Adrenal gland (tissue), 12 donors: ENCODE data around the gene IER3IP1. TPM values are rescaled to one million over a fixed set of nuclear protein-coding genes. Genes with fewer than 3 reads are reported as not detected.

Experiments
- DNase-seq, 7 donors: peaks; one replicate each; pipeline ENCODE4 v3.0.0-alpha.2; 2019 to 2020
- H3K27ac ChIP-seq, 5 donors: fragments of 200-600 bp; sonication (generic) in 4 of 5; 1 replicate in 3 of 5; 2 replicates in 2 of 5; pipeline versions ENCODE4 v1.5.1 to v1.8.0; 2016 to 2020; ENCODE audit warnings: mild to moderate bottlenecking in 1 of 5
- H3K27me3 ChIP-seq: fragments of 200-600 bp; 2 replicates; pipeline ENCODE4 v1.8.0; 2021
- H3K36me3 ChIP-seq, 2 donors: fragments of 200-600 bp; replicated peaks in 1 of 2; 1 replicate in 1 of 2; 2 replicates in 1 of 2; pipeline versions ENCODE4 v1.5.1 to v1.8.0; 2018 to 2022
- H3K4me1 ChIP-seq, 2 donors: fragments of 200-600 bp; replicated peaks in 1 of 2; 1 replicate in 1 of 2; 2 replicates in 1 of 2; pipeline versions ENCODE4 v1.5.1 to v1.8.0; 2018 to 2021
- H3K4me3 ChIP-seq, 4 donors: fragments of 200-600 bp; sonication (generic) in 3 of 4; one replicate each; pipeline ENCODE4 v1.5.1; 2016 to 2018
- H3K9me3 ChIP-seq, 3 donors: fragments of 200-600 bp; sonication (generic) in 1 of 3; replicated peaks in 1 of 3; 1 replicate in 2 of 3; 2 replicates in 1 of 3; pipeline versions ENCODE4 v1.5.1 to v1.8.0; 2016 to 2021
- CTCF ChIP-seq, 6 experiments: fragments of 450-650 bp in 4 of 6; fragments of 200-600 bp in 2 of 6; sonication (generic) in 1 of 6; IDR thresholded peaks; 1 replicate in 5 of 6; 2 replicates in 1 of 6; pipeline versions ENCODE4 v1.5.1 to v1.8.0; 2016 to 2021; ENCODE audit warnings: antibody characterized with exemption in 6 of 6, mild to moderate bottlenecking in 2 of 6, moderate library complexity in 1 of 6
- POLR2A ChIP-seq, 2 donors: fragments of 450-650 bp; IDR thresholded peaks; one replicate each; pipeline ENCODE4 v1.6.1; 2017; ENCODE audit warnings: antibody characterized with exemption in 2 of 2, mild to moderate bottlenecking in 2 of 2, moderate library complexity in 1 of 2
- WGBS, 4 donors: extraction: QIAGEN DNeasy Blood & Tissue Kit in 2 of 4; methylation state at CpG; one replicate each; pipeline versions ENCODE4 v1.1.5 to v1.1.7; 2013 to 2017; 5-methylcytosine and 5-hydroxymethylcytosine counted together
- intact Hi-C, 2 donors: fragments of 100-400 bp; cut with DNase I; formaldehyde crosslinking; loops; one replicate each; pipeline versions ENCODE4 v1.14.1 to v1.15.0; 2022 to 2023
- polyA plus RNA-seq, 3 donors: library from polyadenylated mRNA; stranded (reverse); fragments of 200-250 nt in 2 of 3; fragments of 350-450 nt in 1 of 3; fragmentation: Illumina TruSeq in 1 of 3; extraction: RNeasy Lipid Tissue Mini Kit (QIAGEN cat#74804) in 1 of 3; gene quantifications; one replicate each; pipeline ENCODE4 v1.2.3, GENCODE V29; 2013 to 2014
- small RNA-seq, 2 donors: library from RNA; depleted of rRNA; stranded (forward); fragments of <200 nt; gene quantifications; one replicate each; pipeline ENCODE3, GENCODE V24; 2016
- total RNA-seq, 9 donors: library from RNA; depleted of rRNA in 4 of 9; stranded (reverse); fragments of >200 nt in 4 of 9; fragments of 120-200 nt in 1 of 9; fragmentation: NEBNext Ultra II Directional in 1 of 9; extraction: Animal tissue kit (Norgen Biotek cat#: 25700) in 1 of 9; gene quantifications; one replicate each; pipeline versions ENCODE4 v1.1.0 to v1.2.4, GENCODE V29; 2013 to 2023
- donor health status: healthy with polysubstance abuse.
- donor health status: Bipolar disorder and iron deficiency.
- donor health status: DM: yes; HTN: yes; CAD: no.
- donor health status: DM: no; HTN: no; CAD: no.
- donor health status: DM: no; HTN: no; CAD: no.
- donor health status: DM: yes; HTN: yes; CAD: no.

The IER3IP1 gene
- total and polyA plus RNA-seq, 12 donors = 5.7 to 34.5 (median 12.9) TPM

GRCh38 chr18:47108998-47109405, 67.2 kb downstream of the IER3IP1 start:
- TF ChIP-seq CTCF (IDR thresholded peaks at IDR 0.05) = no peak
- TF ChIP-seq POLR2A (IDR thresholded peaks at IDR 0.05) = no peak
- Histone ChIP-seq H3K27me3 (no peaks in the 10 kb centered on the region), H3K36me3 (peaks cover 0 to 52% of the 10 kb centered on the region in 2 donors), H3K4me3 (no peak overlapping the region), H3K9me3 (no peaks in the 10 kb centered on the region), H3K4me1 (no peaks in the 10 kb centered on the region), H3K27ac (peak overlapping the region in 1 of 5 donors; percentile 11)
- peak in 1 of 7 donors; percentile 62 for DNase-seq
- intact Hi-C loops = loop anchor here in 1 of 2 donors (10.0 kb wide), 1 partner anchor 96 kb away; no protein-coding TSS in a partner anchor
- WGBS, 4 donors = 79 to 91% (median 87%) methylated on average over 7 of the region's 7 CpGs

GRCh38 chr18:47108373-47108772, 67.8 kb downstream of the IER3IP1 start:
- no peak overlapping the region for H3K4me3 ChIP-seq
- TF ChIP-seq POLR2A (IDR thresholded peaks at IDR 0.05) = no peak
- no peak for TF ChIP-seq CTCF (IDR thresholded peaks at IDR 0.05)
- H3K9me3 ChIP-seq = no peaks in the 10 kb centered on the region
- 83 to 89% (median 86%) methylated on average over 3 of the region's 3 CpGs for WGBS, 4 donors
- H3K4me1 ChIP-seq = no peaks in the 10 kb centered on the region
- no peak for DNase-seq
- intact Hi-C loops = loop anchor here in 1 of 2 donors (10.0 kb wide), 1 partner anchor 96 kb away; no protein-coding TSS in a partner anchor
- H3K27ac ChIP-seq = no peak overlapping the region
- peaks cover 0 to 54% of the 10 kb centered on the region in 2 donors for H3K36me3 ChIP-seq
- no peaks in the 10 kb centered on the region for H3K27me3 ChIP-seq

Small RNA genes within 50 kb of the gene (small RNA-seq; reads per million reads assigned to genes)
- 0 reads per million in 2 donors for gene AC012254.4

Other genes with a start within 250 kb of the IER3IP1 start
- gene ELOA2, start 140.7 kb downstream of the IER3IP1 start, total RNA-seq = not detected
- gene ELOA2, start 140.7 kb downstream of the IER3IP1 start, polyA plus RNA-seq = not detected
- gene HDHD2, start 25.9 kb downstream of the IER3IP1 start, total RNA-seq = 10 to 100 TPM; 26.9 to 91.1 (median 69.6) TPM
- gene HDHD2, start 25.9 kb downstream of the IER3IP1 start, polyA plus RNA-seq = 100 to 1,000 TPM in 1 of 3 donors, 10 to 100 TPM in 2; 23.5 to 100 (median 42.0) TPM
- gene SKOR2, start 75.3 kb upstream of the IER3IP1 start, total RNA-seq = not detected
- gene SKOR2, start 75.3 kb upstream of the IER3IP1 start, polyA plus RNA-seq = not detected